ENCODE results near the gene COX20.
A peak's percentile ranks its signal among the peaks of the same experiment; 100 is the strongest.

Gene COX20

DNA sequence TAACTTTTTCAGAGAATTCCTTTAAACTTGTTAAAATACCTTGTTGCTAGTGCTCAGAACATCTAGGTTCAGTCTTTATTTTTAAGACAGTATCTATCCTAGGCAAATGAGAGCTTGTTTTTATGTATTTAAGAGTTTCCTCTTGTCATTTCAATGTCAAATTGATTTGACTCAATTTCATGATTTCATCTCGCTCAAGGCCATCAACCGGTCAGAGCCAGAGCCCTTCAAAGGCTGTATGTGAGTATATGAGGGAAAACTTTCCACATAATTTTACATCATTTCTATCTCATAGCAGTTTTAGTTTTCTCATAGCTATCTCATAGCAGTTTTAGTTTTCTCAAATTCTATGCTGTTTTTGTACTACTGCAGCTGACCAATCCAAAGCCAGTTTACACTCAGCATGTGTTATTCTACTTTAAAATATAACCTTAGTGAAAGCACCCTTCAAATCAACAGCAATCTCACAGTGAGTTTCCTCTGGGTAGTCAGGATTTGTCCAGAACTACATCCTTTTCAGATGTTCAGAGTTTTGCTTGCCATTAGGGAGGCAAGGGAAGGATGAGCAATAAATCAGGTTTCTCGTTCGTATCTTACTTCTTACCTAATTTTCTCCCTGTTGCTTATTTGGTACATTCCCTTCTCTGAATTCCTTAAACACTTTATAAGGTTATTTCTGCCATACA lies 16.2 kb downstream of the COX20 start:
- DNase-seq (no peak), ATAC-seq (peak; percentile 11)

DNA sequence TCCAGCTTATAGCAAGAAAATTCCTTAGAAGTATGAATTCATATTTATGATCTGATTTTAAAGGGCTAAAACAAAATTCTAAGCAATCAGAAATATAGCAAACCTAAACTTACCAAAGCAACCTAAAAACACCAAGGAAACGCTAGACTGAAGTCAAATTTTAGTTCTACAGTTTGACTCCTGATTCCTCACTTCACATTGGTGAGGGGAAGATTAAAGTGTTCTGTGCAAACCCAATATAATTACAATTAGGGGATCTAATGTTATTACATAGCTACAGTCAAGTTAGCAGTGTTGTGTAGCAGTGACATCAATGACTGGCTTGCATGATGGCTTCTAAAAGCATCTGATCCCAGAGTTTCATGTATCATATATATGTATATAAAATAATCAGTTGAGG lies 17.2 kb downstream of the COX20 start:
- DNase-seq (no peak), ATAC-seq (no peak)

DNA sequence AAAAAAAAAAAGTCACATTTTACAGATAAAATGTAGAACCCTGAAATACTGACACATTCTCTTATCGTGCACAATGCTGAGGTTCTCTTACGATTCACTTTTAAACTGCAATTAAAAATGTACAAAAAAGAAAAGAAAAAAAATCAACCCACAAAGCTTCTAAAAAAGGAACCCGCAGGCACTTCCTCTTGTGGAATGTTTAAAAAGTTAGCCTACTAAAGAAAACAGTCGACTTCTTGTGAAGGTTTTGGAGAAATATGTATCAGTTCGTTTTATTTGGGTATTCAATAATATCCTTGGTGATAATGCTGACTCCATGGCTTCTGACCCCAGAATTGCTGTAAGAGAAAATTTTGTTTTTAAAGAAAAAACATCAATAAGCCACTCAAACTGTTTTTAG lies 18.7 kb downstream of the COX20 start:
- no peak for ATAC-seq
- DNase-seq = no peak

DNA sequence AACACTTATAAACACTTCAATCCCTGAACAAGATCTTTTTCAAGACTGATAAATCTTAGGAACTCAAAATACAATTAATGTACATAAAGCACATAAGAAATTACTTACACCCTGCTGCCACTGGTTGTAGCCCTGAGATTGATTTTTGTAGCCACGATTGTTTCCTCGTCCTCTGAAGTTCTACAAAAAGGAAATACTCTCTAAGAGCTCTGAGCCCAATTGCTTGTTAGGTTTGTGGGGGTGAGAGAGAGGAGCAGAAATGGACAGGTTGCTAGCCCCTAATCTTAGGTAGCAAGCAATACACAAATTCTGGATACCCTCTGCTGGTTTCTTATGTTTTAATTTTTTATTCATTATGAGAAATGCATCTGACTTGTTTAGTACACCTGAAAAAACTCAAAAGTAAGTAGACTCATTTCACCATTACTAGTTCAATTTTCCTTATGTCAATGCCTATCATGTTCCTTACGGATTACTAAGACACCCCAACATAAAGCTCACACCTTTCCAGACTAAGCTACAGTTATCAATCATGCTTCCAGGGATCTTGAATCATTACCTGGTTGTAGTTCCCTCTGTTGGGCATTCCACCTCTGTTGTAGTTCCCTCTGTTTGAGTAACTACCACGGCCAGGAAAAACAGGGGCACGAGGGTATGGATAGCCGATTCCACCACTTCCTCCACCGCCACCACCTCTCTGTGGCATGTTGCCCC lies 19.6 kb downstream of the COX20 start:
- DNase-seq = no peak
- peak; percentile 24 for ATAC-seq

DNA sequence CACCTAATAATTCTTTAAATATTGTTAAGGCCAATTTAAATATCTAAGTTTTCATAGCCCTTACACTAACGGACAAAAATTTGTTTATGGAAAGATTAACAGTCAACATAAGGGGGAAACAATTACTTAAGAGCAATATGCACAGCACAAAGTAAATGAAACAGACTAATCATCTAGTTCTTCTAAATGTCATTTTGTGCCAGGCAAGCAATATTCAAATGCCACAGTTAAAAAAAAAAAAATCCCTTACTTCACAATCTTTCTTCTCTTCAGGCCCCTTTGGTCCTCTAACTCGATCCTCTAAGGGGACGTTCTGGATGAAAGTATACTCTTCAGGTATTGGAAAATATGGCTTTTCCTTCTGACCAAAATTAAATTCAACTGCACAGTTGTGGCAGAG lies 22.3 kb downstream of the COX20 start:
- no peak for ATAC-seq
- no peak for DNase-seq

DNA sequence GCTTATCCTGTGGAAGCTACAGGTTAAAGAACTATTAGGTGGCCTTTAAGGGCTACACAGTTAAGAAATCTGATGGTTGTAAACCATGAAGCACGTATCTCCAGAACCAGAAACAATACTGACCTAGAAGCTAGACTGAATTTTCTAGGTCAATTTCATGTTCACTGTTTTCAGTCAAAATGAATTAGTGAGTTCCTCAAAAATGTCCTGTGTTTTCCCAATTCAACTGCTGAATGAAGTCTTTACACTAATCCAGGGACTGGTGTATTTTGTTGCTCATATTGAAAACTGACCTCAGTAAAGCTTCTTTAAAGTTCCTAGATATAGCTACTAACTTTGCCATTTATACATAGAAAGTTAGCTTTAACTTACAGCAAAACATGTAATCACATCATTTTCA lies 22.9 kb downstream of the COX20 start:
- no peak for DNase-seq
- no peak for ATAC-seq

DNA sequence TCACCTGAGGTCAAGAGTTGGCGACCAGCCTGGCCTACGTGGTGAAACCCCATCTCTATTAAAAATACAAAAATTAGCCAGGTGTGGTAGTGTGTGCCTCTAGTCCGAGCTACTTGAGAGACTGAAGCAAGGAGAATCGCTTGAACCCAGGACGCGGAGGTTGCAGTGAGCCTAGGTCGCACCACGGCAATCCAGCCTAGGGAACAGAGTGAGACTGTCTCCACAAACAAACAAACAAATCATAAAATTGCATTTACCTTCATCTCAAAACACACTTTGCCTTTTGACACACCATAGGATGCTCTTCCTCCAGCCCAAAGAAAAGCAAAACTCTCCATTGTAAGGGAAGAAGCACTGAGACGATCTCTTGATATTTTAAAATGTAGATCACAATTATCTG lies 24.6 kb downstream of the COX20 start:
- no peak for DNase-seq
- ATAC-seq = no peak

DNA sequence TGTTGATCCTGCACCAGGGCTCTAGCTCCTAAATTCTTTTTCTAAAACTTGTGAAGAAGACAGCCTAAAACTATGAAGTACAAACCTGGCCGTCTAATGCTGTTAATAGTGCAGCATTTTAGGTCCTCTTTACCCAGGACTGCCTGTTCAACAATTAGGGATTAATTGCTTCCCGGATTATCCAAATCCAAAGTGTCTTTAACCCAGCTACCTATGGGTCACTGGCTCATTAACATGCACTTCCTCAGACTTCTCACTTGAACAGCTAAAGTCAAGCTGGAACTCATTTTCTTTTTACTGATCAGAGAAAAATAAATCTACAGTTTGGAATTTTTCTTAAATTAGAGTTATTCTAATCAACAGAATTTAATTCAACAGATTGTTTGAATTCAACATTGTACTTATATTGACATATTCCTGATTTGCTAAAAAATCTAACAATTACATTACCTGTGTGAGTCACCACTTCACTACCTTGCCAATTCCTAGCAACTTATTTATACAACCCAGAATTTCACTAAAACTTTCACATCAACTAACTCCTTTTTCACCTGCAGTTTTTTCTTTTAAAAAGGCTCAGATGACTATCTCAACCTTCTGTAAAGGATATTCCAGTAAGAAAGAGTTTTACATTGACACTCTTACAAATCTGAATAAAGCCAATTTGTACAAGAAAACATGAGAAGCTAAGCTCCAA lies 25.6 kb downstream of the COX20 start:
- ATAC-seq (no peak), DNase-seq (no peak)

DNA sequence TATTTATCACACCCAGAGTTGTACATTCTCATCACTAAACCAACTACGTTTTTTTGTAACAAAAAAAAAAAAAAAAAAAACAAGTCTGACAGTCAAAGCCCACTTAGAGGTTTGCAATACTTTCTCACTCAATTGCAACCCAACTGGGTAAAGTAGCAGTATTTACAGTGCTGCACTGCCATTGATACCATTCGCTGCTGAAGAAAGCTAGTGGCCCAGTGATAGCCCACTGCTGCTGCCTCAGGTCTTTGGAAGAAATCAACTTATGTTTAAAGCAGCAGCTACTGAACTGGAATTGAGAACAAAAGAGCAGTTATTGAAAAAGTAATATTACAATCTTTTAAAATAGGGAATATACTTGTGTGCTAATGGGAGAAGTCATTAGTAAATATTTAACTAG lies 26.2 kb downstream of the COX20 start:
- ATAC-seq = no peak

DNA sequence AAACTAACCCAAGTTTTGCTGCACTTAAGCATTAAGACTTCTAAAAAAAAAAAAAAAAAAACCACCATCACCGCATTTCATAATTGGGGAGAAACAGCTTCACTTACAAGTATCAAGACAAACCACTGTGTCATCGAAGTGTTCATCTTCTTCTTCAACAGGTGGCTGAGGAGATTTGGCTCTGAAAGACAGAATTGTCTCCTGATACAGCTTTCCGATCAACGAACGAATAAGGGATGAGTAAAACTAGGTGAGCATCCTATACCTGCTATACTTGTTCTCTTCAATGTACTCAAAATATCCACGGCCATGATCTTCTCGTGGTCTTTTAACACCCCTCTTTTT lies 26.9 kb downstream of the COX20 start:
- DNase-seq = no peak
- ATAC-seq = no peak

More for the DNA sequence above, 26.2 kb downstream of the COX20 start:
- no peak for DNase-seq

DNA sequence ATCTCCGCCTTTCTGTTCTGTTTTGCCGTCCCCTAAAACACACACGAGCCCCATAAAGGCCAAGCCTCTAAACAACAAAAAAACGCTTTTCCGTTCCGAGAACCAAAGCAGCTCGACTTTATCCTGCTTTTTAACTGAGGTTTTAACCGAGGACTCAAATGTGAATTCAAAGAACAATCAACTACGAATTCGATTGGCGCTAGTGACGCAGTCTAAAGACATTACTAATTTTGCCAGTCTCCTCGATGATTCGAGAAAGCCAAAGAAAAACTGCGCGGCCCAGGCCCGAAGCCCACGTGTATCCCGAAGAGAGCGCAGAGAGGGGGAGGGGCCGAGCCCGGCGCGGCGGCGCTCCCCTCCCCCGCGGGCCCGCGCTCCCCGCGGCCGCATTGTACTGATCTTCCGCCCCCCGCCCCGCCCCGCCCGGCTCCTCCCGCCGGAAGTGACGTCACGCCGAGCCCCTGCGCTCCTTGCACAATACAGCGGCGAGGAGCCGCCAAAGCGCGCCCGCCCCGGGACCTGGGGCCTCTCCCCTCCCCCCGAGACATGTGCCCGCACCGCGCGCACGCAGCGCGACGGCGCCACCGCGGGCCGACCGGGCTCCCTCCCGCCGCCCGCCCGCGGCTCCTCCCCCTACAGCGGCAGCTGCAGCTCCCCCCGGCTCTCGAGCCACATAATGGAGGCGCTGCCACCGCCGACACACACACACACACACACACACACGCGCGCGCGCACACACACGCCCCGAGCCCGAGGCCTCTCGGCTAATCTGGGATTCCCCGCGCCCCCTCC lies 27.4 kb downstream of the COX20 start:
- DNase-seq (peak; percentile 97), ATAC-seq (peak; percentile 80)

DNA sequence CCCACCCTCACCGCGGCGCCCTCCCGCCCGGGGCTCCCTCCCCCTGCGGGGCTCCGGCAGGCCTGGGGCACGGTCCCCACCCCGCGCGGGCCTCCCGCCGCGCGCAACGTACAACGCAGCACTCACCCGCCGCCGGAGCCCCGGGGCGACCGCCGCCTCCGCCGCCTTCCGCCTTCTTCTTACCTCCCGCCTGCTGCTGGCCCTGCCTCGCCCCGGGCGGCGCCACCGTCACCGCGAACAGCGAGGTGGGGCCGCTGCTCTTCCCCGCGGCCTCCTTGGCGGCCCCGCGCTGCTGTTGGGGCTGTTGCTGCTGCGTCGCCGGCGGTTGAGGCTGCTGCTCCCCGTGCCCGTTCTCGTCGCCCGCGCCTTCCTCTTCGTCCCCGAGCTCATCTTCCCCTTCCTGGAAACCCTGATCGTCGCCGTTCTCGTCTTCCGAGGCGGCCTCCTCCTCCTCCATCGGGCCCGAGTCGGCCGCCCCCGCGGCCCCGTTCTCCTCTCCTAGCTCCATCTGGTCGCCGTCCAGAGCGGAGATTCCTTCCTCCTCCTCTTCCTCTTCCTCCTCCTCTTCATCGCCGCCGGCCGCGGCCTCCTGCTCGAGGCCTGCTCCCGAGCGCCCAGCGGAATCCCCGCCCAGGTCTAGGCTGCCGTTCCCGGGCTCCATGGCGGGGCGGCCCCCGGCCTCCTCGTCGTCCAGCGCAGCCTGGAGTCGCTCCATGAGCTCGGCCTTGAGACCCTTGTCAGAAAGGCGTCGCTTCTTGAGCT lies 28.2 kb downstream of the COX20 start:
- peak; percentile 0 for ATAC-seq
- DNase-seq = peak; percentile 39

DNA sequence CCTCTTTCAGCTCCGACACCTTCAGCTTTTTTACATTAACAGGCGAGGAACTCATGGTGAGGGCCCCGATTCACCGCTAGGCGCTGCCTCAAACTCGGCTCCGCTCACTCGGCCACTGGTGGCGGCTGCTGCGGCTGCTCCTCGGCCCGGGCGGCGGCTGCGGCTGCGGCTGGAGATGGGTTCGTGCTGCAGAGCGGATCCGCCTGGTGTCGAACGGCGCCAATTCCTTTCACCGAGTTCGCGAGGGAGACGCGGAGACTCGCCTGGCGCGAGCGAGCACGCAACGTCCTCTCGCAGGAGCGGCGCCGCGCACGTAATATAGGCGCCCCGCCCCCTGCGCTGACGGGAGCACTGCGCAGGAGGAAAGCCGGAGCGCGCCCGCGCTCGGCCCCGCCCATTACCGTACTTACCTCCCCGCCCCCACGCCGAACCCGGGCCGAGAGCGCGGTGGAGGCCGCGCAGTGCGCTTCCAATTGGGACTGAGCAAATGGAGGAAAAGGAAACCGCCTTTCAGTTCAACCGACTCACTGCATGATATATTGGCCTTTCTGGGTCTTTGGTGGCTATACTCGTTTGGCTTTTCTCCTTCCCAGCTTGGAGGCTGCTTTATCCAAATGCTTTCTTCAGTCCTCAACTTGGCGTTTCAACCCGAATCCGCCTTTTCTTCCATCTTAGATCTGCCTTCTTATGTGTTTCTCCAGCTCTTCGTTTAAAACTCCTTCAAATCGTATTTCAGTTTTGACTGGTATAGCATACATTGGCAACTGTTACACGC lies 29.0 kb downstream of the COX20 start, which contains the start of gene HNRNPU:
TSS of gene HNRNPU (minus strand) at position 291 of the 775 bp plus-strand sequence. CDS start at position 55, 236 bp downstream.
- ATAC-seq (peak; percentile 76), DNase-seq (peak; percentile 97)

DNA sequence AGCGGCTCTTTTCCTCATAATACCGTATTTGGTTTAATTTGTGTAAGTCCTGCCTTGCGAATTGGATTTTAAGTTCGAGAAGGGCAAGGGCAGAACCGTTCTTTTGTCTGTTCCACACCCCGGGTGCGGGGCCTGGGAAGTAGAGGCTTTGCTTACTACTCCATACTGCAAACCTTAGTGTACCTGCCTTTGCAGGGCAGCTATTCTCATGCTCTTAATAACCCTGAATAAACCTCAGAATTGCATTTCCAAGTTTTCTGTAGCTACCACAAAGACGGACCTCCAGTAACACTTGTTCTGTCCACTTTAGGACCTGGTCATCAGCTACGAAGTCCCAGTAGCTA lies 29.5 kb downstream of the COX20 start:
- peak; percentile 47 for DNase-seq
- no peak for ATAC-seq

DNA sequence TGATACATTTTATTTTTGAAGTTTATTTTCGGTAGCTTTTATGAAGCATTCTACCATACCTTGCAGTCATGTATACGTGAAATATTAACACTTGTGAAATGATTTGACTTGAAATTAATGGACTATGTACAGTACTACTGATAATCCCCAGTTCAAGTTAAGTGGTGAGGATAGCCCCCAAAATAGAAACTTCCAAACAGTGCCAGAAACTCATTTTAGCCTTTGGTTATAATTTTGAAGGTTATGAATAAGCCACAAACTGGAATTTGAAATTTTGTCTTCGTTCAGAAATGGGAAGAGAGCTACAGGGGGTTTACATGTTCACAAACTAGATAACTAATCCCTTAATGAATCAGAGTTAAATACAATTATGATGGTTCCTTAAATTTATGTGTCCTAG lies 30.4 kb downstream of the COX20 start:
- ATAC-seq = no peak
- no peak for DNase-seq

DNA sequence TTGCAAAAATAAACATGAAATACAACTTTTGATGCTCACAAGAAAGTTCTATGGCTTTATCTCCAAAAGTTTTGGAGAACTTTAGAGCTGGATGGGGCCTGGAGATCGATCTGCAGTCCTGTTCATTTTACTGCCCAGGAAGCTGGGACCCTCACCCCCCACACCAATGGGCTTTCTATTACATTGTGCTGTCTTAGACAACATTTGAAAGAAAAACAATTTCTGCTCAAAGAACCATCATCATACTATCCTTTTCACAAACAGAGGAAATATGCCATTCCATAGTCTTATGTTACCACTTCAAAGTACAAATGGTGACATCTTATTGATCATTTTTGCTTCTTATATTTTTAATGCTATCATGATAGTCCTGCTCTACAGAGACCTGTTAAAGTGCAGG lies 30.9 kb downstream of the COX20 start:
- DNase-seq = no peak
- no peak for ATAC-seq

DNA sequence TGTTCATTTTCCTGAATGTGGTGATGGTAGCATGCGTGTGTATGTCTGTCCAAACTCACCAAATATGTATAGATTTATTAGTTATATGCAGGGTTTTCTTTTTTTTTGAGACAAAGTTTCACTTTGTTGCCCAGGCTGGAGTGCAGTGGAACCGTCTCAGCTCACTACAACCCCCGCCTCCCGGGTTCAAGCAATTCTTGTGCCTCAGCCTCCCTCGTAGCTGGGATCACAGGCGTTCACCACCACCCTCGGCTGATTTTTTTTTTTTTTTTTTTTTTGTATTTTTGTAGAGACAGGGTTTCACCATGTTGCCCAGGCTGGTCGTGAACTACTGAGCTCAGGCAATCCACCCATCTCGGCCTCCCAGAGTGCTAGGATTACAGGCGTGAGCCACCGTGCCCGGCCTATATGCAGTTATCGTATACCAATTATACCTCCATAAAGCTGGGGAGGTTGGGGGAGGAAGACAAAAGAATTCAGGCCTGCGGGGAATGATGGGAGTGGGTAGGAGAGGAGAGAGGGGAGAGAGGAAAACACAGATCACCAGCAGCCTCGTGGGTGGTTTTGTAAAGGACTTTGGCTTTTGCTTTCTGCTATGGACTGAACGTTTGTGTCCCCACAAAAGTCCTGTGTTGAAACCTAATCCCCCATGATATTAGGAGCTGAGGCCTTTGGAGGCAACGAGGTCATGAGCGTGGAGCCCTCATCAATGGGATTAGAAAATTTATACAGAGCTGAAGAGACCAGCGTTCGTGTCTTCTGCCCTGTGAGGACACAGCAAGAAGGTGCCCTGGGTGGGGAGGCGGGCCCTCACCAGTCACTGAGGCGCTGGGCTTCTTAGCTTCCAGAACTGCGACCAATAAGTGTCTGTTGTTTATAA lies 33.3 kb downstream of the COX20 start:
- ATAC-seq (no peak), DNase-seq (no peak)

DNA sequence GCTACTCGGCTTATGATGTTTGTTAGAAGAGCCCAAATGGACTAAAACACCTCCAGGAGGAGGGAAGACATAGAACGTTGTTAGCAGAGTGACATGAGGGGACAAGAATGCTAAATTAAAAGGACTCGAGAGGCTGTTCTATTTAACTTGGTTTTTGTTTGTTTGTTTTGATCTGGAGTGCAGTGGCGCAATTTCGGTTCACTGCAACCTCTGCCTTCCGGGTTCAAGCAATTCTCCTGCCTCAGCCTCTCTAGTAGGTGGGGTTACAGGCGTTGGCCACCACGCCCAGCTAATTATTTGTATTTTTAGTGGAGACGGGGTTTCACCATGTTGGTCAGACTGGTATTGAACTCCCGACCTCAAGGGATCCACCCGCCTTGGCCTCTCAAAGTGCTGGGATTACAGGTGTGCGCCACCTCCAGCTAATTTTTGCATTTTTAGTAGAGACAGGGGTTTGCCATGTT lies 33.9 kb downstream of the COX20 start:
- ATAC-seq = no peak
- no peak for DNase-seq

DNA sequence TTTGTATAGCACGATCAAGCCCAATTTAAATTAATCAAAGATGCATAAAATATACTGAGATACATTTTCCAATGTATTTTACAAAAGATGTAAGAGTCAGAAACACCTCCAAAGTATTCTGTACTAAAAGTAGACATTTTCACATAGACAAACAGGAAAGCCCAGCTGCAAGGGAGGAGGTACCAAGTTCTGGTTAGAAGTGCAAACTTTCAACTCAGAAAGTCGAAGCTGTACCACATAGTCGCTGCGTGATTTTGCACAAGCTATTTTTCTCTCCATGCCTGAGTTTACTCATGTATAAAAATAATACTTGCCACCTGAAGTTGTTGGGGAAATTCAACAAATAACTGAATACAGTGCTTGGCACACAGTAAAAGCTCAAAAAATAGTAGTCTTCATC lies 34.5 kb downstream of the COX20 start:
- ATAC-seq = no peak
- DNase-seq = no peak

DNA sequence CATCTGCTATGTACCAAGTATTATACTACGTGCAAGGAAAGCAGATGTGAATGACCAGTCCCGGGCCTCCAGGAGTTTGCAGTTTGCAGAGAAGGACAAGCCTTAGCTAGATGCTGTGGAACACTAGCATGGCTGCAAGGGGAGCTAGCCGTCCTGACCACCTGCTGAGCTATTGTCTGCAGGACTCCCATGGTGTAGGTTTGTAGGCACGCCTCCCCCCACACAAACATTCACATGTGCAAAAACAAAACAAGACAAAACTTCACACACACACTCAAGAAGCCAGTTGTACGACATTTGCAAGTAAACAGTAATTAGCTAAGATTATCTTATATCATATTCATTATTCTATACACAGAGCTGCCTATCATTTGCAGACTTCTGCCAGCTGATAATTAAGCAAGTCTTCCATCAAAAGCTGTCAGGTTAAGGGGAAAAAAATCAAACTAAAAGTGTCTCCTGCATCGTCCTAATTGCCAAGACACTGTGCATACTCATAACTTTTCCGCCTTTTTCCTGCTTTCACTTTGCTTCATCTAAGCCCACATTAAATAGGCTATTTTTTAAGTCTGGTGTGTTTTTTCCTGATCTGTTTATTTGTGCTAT lies 39.6 kb downstream of the COX20 start:
- DNase-seq = no peak
- ATAC-seq = no peak

All from stimulated activated naive CD8-positive, alpha-beta T cell treated with anti-CD3 and anti-CD28 coated beads, Interleukin-15, Interleukin-2, amounts not matched to agents 100 U/mL and 50 U/mL, for 24 hours (primary cell).